ENCODE results near the gene CNOT3. TPM values are rescaled to one million over a fixed set of nuclear protein-coding genes. Genes with fewer than 3 reads are reported as not detected.

The CNOT3 gene
- polyA plus RNA-seq, 4 donors = 24.4 to 37.4 (median 28.5) TPM

Other genes starting within 250 kb of the CNOT3 start
- under 1 TPM in 2 of 4 donors, not detected in 2; 0.78 to 0.79 TPM for gene CACNG7, start 228.5 kb upstream of the CNOT3 start, polyA plus RNA-seq
- gene CACNG8, start 174.8 kb upstream of the CNOT3 start, polyA plus RNA-seq = under 1 TPM in 2 of 4 donors, not detected in 2; 0.03 to 0.12 TPM
- gene CACNG6, start 146.1 kb upstream of the CNOT3 start, polyA plus RNA-seq = under 1 TPM in 2 of 4 donors, not detected in 2; 0.03 to 0.06 TPM
- under 1 TPM in 1 of 4 donors, not detected in 3; 0.09 TPM for gene VSTM1, start 73.9 kb upstream of the CNOT3 start, polyA plus RNA-seq
- not detected for gene TARM1, start 56.4 kb upstream of the CNOT3 start, polyA plus RNA-seq
- under 1 TPM; 0.27 to 0.89 (median 0.67) TPM for gene OSCAR, start 37.0 kb upstream of the CNOT3 start, polyA plus RNA-seq
- gene NDUFA3, start 34.9 kb upstream of the CNOT3 start, polyA plus RNA-seq = 100 to 1,000 TPM; 130 to 409 (median 211) TPM
- 10 to 100 TPM; 16.4 to 26.5 (median 23.1) TPM for gene TFPT, start 22.1 kb upstream of the CNOT3 start, polyA plus RNA-seq
- gene PRPF31, start 22.0 kb upstream of the CNOT3 start, polyA plus RNA-seq = 10 to 100 TPM; 44.3 to 57.0 (median 47.4) TPM
- 10 to 100 TPM in 1 of 4 donors, 1 to 10 TPM in 3; 6.7 to 11.1 (median 9.6) TPM for gene LENG1, start 22.0 kb downstream of the CNOT3 start, polyA plus RNA-seq
- gene TMC4, start 35.4 kb downstream of the CNOT3 start, polyA plus RNA-seq = 100 to 1,000 TPM in 3 of 4 donors, 10 to 100 TPM in 1; 40.6 to 174 (median 129) TPM
- 100 to 1,000 TPM in 1 of 4 donors, 10 to 100 TPM in 3; 47.8 to 118 (median 54.7) TPM for gene MBOAT7, start 51.8 kb downstream of the CNOT3 start, polyA plus RNA-seq
- gene TSEN34, start 53.5 kb downstream of the CNOT3 start, polyA plus RNA-seq = 10 to 100 TPM; 32.7 to 57.8 (median 44.8) TPM
- gene RPS9, start 63.1 kb downstream of the CNOT3 start, polyA plus RNA-seq = 1,000 to 10,000 TPM; 2,119 to 4,773 (median 3,564) TPM
- 1 to 10 TPM in 2 of 4 donors, under 1 TPM in 2; 0.45 to 3.6 (median 1.4) TPM for gene LILRB3, start 85.2 kb downstream of the CNOT3 start, polyA plus RNA-seq
- gene LILRA6, start 105.0 kb downstream of the CNOT3 start, polyA plus RNA-seq = 1 to 10 TPM in 1 of 4 donors, under 1 TPM in 2, not detected in 1; 0.27 to 1.6 (median 0.53) TPM
- 1 to 10 TPM; 1.1 to 6.9 (median 4.4) TPM for gene LILRB5, start 119.5 kb downstream of the CNOT3 start, polyA plus RNA-seq
- 1 to 10 TPM in 2 of 4 donors, under 1 TPM in 2; 0.22 to 4.7 (median 1.7) TPM for gene LILRB2, start 143.3 kb downstream of the CNOT3 start, polyA plus RNA-seq
- 1 to 10 TPM; 1.6 to 8.2 (median 2.2) TPM for gene LILRA5, start 175.4 kb downstream of the CNOT3 start, polyA plus RNA-seq
- gene LILRA4, start 201.4 kb downstream of the CNOT3 start, polyA plus RNA-seq = under 1 TPM in 2 of 4 donors, not detected in 2; 0.19 to 0.22 TPM
- 10 to 100 TPM in 1 of 4 donors, 1 to 10 TPM in 3; 2.2 to 10.9 (median 8.9) TPM for gene LAIR1, start 227.2 kb downstream of the CNOT3 start, polyA plus RNA-seq

Data from small intestine (tissue), 4 donors.